Measurements from ENCODE around the gene RASAL1.

The RASAL1 gene

DNA sequence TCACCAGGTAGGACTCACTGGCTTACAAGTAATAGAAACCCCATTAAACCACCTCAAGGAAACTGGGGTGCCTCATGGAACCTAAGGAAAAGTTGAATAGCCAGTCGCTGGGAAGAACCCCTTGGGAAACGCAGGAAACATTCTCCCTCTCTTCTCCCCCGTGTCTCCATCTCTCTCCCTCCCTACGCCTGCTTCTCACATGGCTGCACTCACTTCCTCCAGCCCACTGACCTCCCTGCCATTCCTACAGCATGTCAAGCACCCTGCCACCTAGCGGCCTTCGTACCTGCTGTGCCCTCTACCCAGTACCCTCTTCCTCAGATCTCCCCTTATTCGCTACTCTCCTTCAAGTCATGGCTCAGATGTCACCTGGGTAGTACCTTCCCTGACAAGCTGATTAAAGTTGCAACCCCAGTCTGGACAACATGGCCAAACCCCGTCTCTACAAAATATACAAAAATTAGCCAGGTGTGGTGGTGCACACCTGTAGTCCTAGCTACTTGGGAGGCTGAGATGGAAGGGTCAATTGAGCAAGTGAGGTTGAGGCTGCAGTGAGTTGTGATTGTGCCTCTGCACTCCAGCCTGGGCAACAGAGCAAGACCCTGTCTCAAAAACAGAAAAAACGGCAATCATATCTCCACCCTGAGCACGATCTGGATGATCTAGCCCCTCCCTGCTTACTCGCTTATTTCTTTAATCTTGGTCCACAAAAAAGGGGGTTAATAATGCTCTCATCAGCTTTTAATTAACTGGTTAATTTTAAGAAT is 85.4 kb downstream of the RASAL1 start:
- Histone ChIP-seq H3F3A (ENCODE audit: insufficient read depth, low read length) (peaks cover 13% of the 10 kb centered on the region; the same call in 1 of the 2 replicates), H3K4me2 (ENCODE audit: low read length) (peak overlapping the region; percentile 60; the same call in 1 of the 2 replicates), H3K36me3 (ENCODE audit: insufficient read depth, low read length) (no peaks in the 10 kb centered on the region), H3K79me2 (ENCODE audit: insufficient read depth, low read length) (no peaks in the 10 kb centered on the region), H3K27ac (ENCODE audit: low read depth, low read length, poor library complexity, severe bottlenecking) (peak overlapping the region; percentile 99), H3K4me3 (ENCODE audit: low read depth, low read length, poor library complexity, severe bottlenecking) (no peak overlapping the region), H3K9ac (ENCODE audit: low read length) (peak overlapping the region; percentile 73; the same call in 1 of the 2 replicates), H3K27me3 (ENCODE audit: insufficient read depth, low read length) (no peaks in the 10 kb centered on the region), H2AFZ (ENCODE audit: low read length) (no peak overlapping the region), H3K9me2 (ENCODE audit: low read depth, low read length) (no peaks in the 10 kb centered on the region), H4K20me1 (ENCODE audit: insufficient read depth, low read length) (no peaks in the 10 kb centered on the region), H3K9me3 (ENCODE audit: low read length) (no peaks in the 10 kb centered on the region), H3K4me1 (ENCODE audit: insufficient read depth, low read length, severe bottlenecking) (peaks cover 67% of the 10 kb centered on the region)
- TF ChIP-seq EZH2 (IDR thresholded peaks at IDR 0.05; ENCODE audit: borderline replicate concordance, low read length) = no peak
- TF ChIP-seq, protein P1, sequence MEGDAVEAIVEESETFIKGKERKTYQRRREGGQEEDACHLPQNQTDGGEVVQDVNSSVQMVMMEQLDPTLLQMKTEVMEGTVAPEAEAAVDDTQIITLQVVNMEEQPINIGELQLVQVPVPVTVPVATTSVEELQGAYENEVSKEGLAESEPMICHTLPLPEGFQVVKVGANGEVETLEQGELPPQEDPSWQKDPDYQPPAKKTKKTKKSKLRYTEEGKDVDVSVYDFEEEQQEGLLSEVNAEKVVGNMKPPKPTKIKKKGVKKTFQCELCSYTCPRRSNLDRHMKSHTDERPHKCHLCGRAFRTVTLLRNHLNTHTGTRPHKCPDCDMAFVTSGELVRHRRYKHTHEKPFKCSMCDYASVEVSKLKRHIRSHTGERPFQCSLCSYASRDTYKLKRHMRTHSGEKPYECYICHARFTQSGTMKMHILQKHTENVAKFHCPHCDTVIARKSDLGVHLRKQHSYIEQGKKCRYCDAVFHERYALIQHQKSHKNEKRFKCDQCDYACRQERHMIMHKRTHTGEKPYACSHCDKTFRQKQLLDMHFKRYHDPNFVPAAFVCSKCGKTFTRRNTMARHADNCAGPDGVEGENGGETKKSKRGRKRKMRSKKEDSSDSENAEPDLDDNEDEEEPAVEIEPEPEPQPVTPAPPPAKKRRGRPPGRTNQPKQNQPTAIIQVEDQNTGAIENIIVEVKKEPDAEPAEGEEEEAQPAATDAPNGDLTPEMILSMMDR (IDR thresholded peaks at IDR 0.05; ENCODE audit: low read length) = peak; percentile 87
